Stomach (tissue), 4 donors: ENCODE measurements around the gene MLIP.

Experiments
- EP300 ChIP-seq: sonication (generic); formaldehyde crosslinking; IDR thresholded peaks from one replicate; pipeline ENCODE4 v1.6.1; 2017; ENCODE audit warnings: antibody characterized with exemption
- POLR2A ChIP-seq, 4 donors: fragments of 450-650 bp; IDR thresholded peaks; one replicate each; pipeline ENCODE4 v1.6.1; 2016; ENCODE audit warnings: antibody characterized with exemption in 4 of 4, control low read depth in 2 of 4, mild to moderate bottlenecking in 1 of 4, moderate library complexity in 1 of 4
- POLR2AphosphoS5 ChIP-seq, 3 donors: sonication (generic); formaldehyde crosslinking; IDR thresholded peaks; one replicate each; pipeline ENCODE4 v1.6.1; 2016; ENCODE audit warnings: antibody characterized with exemption in 3 of 3
- TF ChIP-seq, protein P1 (sequence below), 7 experiments: fragments of 450-650 bp in 4 of 7; fragments of 200-600 bp in 3 of 7; sonication (generic) in 3 of 7; IDR thresholded peaks; one replicate each; pipeline ENCODE4 v1.5.1; 2016 to 2019; ENCODE audit warnings: antibody characterized with exemption in 7 of 7, control low read depth in 2 of 7, mild to moderate bottlenecking in 1 of 7

DNA sequence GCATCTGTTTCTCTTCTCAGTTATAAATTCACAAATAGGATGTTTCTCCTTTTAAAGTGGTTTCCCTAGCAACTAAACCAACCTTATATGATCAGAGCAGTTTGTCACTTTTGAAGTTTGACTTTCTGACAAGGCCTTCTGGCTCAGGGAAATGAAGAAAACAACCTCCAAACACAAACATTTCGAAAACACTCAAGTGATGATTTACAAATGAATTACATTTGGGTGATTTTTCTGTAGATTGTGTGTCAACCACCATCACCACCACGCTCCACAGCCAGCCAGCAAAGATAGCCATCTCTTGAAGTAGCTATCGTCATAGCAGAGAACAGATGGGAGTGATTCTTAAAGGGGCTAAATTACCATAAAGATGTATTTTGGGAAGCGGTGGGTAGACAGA, 16.5 kb upstream of the MLIP start:
- TF ChIP-seq POLR2A (IDR thresholded peaks at IDR 0.05) (no peak), EP300 (no peak), POLR2AphosphoS5 (IDR thresholded peaks at IDR 0.05) (no peak)
- TF ChIP-seq, protein P1, sequence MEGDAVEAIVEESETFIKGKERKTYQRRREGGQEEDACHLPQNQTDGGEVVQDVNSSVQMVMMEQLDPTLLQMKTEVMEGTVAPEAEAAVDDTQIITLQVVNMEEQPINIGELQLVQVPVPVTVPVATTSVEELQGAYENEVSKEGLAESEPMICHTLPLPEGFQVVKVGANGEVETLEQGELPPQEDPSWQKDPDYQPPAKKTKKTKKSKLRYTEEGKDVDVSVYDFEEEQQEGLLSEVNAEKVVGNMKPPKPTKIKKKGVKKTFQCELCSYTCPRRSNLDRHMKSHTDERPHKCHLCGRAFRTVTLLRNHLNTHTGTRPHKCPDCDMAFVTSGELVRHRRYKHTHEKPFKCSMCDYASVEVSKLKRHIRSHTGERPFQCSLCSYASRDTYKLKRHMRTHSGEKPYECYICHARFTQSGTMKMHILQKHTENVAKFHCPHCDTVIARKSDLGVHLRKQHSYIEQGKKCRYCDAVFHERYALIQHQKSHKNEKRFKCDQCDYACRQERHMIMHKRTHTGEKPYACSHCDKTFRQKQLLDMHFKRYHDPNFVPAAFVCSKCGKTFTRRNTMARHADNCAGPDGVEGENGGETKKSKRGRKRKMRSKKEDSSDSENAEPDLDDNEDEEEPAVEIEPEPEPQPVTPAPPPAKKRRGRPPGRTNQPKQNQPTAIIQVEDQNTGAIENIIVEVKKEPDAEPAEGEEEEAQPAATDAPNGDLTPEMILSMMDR (IDR thresholded peaks at IDR 0.05): no peak
